ENCODE data around the gene LAMC3. TPM values are rescaled to one million over a fixed set of nuclear protein-coding genes. Genes with fewer than 3 reads are reported as not detected.

LAMC3 gene
- polyA plus RNA-seq, 12 donors, result 0.88 to 15.0 (median 2.1) TPM; not detected in 1

GRCh38 chr9:131117121-131117761, 108.3 kb downstream of the LAMC3 start:
- DNase-seq, result no peak

DNA sequence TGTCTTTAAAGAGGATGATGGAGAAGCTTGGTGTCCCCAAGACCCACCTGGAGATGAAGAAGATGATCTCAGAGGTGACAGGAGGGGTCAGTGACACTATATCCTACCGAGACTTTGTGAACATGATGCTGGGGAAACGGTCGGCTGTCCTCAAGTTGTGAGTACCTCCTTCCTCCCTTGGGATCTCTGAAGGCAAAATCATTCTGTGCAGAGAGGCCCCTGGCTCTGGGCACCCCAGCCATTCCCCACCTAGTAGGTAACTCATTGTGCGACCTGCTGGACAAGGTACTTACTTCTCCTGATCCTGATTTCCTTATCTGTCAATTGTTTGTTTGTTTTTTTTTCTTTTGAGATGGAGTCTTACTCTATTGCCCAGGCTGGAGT, 108.8 kb downstream of the LAMC3 start:
- DNase-seq, result no peak

GRCh38 chr9:131119600-131119999, 110.6 kb downstream of the LAMC3 start:
- no peak for DNase-seq

DNA sequence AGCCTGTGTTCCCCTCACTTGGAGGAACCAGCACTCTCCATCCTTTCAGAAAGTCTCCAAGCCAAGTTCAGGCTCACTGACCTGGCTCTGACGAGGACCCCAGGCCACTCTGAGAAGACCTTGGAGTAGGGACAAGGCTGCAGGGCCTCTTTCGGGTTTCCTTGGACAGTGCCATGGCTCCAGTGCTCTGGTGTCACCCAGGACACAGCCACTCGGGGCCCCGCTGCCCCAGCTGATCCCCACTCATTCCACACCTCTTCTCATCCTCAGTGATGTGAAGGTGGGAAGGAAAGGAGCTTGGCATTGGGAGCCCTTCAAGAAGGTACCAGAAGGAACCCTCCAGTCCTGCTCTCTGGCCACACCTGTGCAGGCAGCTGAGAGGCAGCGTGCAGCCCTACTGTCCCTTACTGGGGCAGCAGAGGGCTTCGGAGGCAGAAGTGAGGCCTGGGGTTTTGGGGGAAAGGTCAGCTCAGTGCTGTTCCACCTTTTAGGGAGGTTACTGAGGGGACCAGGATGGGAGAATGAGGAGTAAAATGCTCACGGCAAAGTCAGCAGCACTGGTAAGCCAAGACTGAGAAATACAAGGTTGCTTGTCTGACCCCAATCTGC, 111.8 kb downstream of the LAMC3 start:
- no peak for DNase-seq

DNA sequence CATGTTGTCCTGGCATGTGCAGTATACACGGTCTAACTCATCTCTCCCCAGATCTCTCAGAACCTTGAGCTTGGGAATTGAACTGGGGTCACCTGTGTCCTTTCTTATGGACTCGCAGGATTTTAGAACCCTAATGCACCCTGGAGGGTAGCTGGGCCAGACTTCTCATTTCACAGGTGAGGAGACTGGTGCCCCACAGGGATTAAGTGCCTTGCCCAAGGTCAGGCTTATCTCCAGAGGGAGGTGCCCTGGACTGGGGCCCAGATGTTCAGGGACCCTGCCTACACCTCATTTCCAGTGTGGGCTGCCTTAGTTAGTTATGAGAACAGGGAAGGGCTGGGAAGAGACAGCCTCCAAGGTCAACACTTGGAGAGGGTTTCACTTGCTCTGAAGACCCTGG, 112.4 kb downstream of the LAMC3 start:
- no peak for DNase-seq

DNA sequence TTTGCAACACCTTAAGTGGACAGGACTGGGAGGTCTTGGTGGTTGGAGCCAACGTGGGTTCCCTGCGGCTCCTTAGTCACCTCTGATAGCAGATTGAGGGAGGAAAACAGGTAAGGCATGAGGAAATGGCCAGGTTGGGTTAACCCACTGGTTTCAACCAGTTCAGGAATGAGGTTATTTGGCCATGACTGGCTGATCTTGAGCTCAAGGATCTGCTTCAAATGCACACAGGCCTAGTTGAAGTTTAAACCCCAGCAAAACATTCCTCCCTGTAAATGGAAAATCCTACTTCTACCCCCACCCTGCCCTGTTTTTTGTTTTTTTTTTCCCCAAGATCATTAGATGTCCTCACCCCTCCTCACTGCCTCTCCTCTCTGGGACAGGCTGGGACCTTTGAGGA, 113.2 kb downstream of the LAMC3 start:
- no peak for DNase-seq

- no peak for DNase-seq
These were observed 116.0 kb downstream of the LAMC3 start for GRCh38 chr9:131125038-131125287.

DNA sequence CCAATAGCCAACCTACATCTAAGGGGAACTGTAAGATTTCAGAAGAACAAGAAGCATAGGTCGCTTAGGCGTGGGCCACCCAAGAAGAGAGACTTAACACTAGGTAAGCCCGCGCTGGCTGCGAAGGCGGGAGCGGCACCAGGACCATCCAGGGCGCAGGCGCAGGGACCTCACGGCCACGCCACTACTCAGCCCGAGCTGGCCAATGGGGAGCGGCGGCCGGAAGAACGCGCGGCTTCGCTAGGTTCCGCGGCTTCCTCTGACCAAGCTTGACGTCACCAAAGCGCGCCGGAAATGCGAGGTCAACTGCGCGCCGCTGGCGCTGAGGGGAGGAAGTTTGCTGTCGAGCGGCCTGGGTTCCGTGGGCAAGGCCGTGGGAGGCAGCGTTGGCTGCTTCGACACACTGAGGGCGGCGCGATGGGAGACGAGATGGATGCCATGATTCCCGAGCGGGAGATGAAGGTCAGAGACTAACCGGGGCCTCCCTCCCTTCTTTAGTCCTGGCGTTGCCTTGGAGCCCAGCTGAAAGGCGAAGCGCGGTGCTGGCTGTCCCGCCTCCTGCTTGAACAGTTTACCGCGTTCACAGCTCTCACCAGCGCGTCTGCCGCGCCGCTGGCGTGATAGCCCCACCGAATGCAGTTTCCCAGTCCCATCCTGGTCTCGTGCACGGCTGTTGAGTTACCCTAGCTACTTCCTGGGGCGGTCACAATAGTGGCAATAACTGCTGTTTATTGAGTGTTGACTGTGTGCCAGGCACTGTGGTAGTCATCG, 116.5 kb downstream of the LAMC3 start, which contains the start of gene NUP214:
Gene NUP214, plus strand, starts transcription at position 299 of the 771 bp plus-strand sequence. Its CDS starts 119 bp downstream, at position 418.
- peak; percentile 100 for DNase-seq

GRCh38 chr9:131126059-131126426, 117.1 kb downstream of the LAMC3 start:
- no peak for DNase-seq

DNA sequence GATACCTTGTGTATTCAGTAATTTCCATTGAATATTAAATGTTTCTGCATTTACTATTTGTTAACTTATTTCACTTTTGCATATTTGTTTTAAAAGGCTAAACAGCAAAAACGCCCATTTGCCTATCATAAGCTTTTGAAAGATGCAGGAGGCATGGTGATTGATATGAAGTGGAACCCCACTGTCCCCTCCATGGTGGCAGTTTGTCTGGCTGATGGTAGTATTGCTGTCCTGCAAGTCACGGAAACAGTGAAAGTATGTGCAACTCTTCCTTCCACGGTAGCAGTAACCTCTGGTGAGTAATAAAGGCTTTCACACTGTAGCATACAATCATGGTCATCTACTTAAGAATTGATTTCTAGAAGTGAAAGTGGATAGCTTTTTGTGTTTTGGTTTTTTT, 120.2 kb downstream of the LAMC3 start:
- no peak for DNase-seq

GRCh38 chr9:131138676-131139075, 129.7 kb downstream of the LAMC3 start:
- no peak for DNase-seq

- no peak for DNase-seq
These were observed 131.1 kb downstream of the LAMC3 start for GRCh38 chr9:131140112-131140511.

DNA sequence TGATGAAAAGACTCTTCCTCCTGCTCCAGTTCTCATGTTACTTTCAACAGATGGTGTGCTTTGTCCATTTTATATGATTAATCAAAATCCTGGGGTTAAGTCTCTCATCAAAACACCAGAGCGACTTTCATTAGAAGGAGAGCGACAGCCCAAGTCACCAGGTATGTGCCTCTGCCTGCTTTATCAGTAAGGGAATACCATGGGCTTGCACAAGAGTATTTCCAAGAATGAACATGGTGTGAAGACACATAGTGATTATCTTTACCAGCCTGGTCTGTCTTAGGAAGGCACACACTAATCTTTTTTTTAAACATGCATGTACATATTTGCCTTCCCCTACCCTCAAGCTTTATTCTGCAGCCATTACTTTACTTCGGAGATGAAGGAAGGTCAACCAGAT, 131.6 kb downstream of the LAMC3 start:
- no peak for DNase-seq

GRCh38 chr9:131142160-131142559, 133.2 kb downstream of the LAMC3 start:
- no peak for DNase-seq

Other genes with a start within 250 kb of the LAMC3 start
- 10 to 100 TPM in 11 of 12 donors, not detected in 1; 48.7 to 82.0 (median 62.9) TPM for gene ABL1, start 173.9 kb upstream of the LAMC3 start, polyA plus RNA-seq (ENCODE audit: insufficient read length in 12 of 12)
- under 1 TPM in 9 of 12 donors, not detected in 3; 0.24 to 0.47 (median 0.29) TPM for gene QRFP, start 112.4 kb upstream of the LAMC3 start, polyA plus RNA-seq (ENCODE audit: insufficient read length in 12 of 12)
- 1 to 10 TPM in 1 of 12 donors, under 1 TPM in 3, not detected in 8; 0.12 to 3.3 (median 0.26) TPM for gene FIBCD1, start 69.9 kb upstream of the LAMC3 start, polyA plus RNA-seq (ENCODE audit: insufficient read length in 12 of 12)
- gene AIF1L, start 87.4 kb downstream of the LAMC3 start, polyA plus RNA-seq (ENCODE audit: insufficient read length in 12 of 12), result 10 to 100 TPM in 11 of 12 donors, not detected in 1; 19.5 to 48.5 (median 25.9) TPM
- 100 to 1,000 TPM in 1 of 12 donors, 10 to 100 TPM in 10, not detected in 1; 22.6 to 142 (median 27.5) TPM for gene NUP214, start 116.4 kb downstream of the LAMC3 start, polyA plus RNA-seq (ENCODE audit: insufficient read length in 12 of 12)